Body of pancreas (tissue), 4 donors: ENCODE measurements around the gene CST8.

Experiments
- CTCF ChIP-seq, 7 experiments: fragments of 450-650 bp in 4 of 7; fragments of 200-600 bp in 3 of 7; sonication (generic) in 3 of 7; IDR thresholded peaks; one replicate each; pipeline ENCODE4 v1.5.1; 2016 to 2019; ENCODE audit warnings: antibody characterized with exemption in 7 of 7
- POLR2A ChIP-seq, 3 donors: fragments of 450-650 bp; IDR thresholded peaks; one replicate each; pipeline ENCODE4 v1.6.1; 2016; ENCODE audit warnings: antibody characterized with exemption in 3 of 3, mild to moderate bottlenecking in 2 of 3

DNA sequence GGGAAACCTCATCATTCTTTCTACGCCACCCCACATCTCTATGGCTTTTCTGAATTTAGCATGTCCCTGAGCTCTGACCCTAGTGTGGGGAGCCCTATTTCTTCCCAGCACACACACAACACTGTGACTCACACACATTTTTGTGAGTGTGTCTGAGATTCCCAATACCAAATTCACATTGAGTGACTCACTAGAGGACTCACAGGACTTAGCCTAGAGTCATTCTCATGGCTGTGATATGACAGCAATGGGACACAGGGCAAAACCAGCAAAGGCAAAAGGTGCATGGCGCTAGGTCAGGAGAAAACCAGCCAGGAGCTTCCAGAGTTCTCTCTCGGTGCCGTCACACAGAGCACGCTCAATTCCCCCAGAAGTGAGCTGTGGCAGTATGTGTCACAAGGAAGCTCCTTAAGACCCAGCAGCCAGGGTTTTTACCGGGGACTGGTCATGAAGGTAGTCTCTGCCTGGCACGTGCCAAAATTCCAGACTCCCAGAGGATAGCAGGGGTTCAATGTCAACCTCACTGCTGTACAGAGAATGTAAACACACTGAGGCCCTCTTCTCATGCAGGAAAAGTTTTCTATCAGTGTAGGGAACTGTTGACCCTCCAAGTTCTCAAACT, 45.2 kb upstream of the CST8 start:
- TF ChIP-seq CTCF (IDR thresholded peaks at IDR 0.05) (no peak), POLR2A (IDR thresholded peaks at IDR 0.05) (no peak)
